A549 (cell line): ENCODE data around the gene PDE3B. TPM values are rescaled to one million over a fixed set of nuclear protein-coding genes. Genes with fewer than 3 reads are reported as not detected.
"Not testable (repeated sequence)": the region's sequence is repeated elsewhere in the genome, so short reads cannot be mapped to it uniquely, and the experiment has no call there.

Experiments
- ATAC-seq, 2 experiments: fragments of 200-7000 bp in 1 of 2; fragments of >200 bp in 1 of 2; cut with Nextera tagmentation in 1 of 2; cut with Tn5 transposase in 1 of 2; 3 replicates each; pipeline versions ENCODE4 v1.8.0 to v1.9.1; 2018 to 2020; ENCODE audit warnings: mild to moderate bottlenecking in 1 of 2, moderate library complexity in 1 of 2
- CTCF ChIA-PET: fragments of 300-600 bp; sonication (Branson Sonifier 250); formaldehyde crosslinking; extraction: SDS; loops from one replicate; lab custom pipeline; 2021; ENCODE audit warnings: antibody characterized with exemption, inconsistent platforms; lab: Yijun Ruan, JAX
- POLR2A ChIA-PET: fragments of 350-600 bp; formaldehyde crosslinking; extraction: SDS; loops from one replicate; lab custom pipeline; 2021; ENCODE audit warnings: antibody characterized with exemption, inconsistent platforms; lab: Yijun Ruan, JAX
- DNase-seq, 2 experiments: peaks; one replicate each; pipeline versions ENCODE4 v3.0.0 to v3.0.0-alpha.2; 2011 to 2016; ENCODE audit warnings: low read depth in 1 of 2, low spot score in 1 of 2
- FAIRE-seq: peaks from 2 replicates; lab custom pipeline; 2011; peaks lifted over from hg19 to GRCh38; lab: Jason Lieb, UNC
- H3K27ac ChIP-seq, 2 experiments: fragments of >200 bp; sonication (Bioruptor Twin); formaldehyde crosslinking; 3 replicates each; pipeline ENCODE4 v1.5.1; 2016 to 2017
- H3K4me1 ChIP-seq: fragments of >200 bp; sonication (Bioruptor Twin); formaldehyde crosslinking; 3 replicates; pipeline ENCODE4 v1.6.1; 2016
- H3K4me2 ChIP-seq: fragments of >200 bp; sonication (Bioruptor Twin); formaldehyde crosslinking; 3 replicates; pipeline ENCODE4 v1.6.1; 2016
- H3K4me3 ChIP-seq: fragments of >200 bp; sonication (Bioruptor Twin); formaldehyde crosslinking; 3 replicates; pipeline ENCODE4 v1.5.1; 2016
- H3K9me3 ChIP-seq: fragments of >200 bp; sonication (Bioruptor Twin); formaldehyde crosslinking; 3 replicates; pipeline ENCODE4 v1.6.1; 2016
- BHLHE40 ChIP-seq: IDR thresholded peaks from 2 replicates; pipeline ENCODE4 v1.6.1; 2012; ENCODE audit warnings: low read depth, low read length, inconsistent platforms
- CBX2 ChIP-seq: fragments of 200-600 bp; sonication (generic); IDR thresholded peaks from 2 replicates; pipeline ENCODE4 v1.6.1; 2016; ENCODE audit warnings: low read depth, mild to moderate bottlenecking, borderline replicate concordance
- CHD4 ChIP-seq: fragments of 200-600 bp; sonication (generic); IDR thresholded peaks from 2 replicates; pipeline ENCODE4 v1.6.1; 2016; ENCODE audit warnings: antibody characterized with exemption, mild to moderate bottlenecking, borderline replicate concordance
- EHF ChIP-seq: fragments of 250-450 bp; sonication (Bioruptor Pico); IDR thresholded peaks from 2 replicates; pipeline ENCODE4 v1.5.0; 2020; ENCODE audit warnings: mild to moderate bottlenecking
- EHMT2 ChIP-seq: fragments of 200-600 bp; sonication (generic); IDR thresholded peaks from 2 replicates; pipeline ENCODE4 v1.6.1; 2016; ENCODE audit warnings: antibody characterized with exemption, low read depth, mild to moderate bottlenecking, moderate library complexity
- EP300 ChIP-seq, 2 experiments: fragments of >200 bp; sonication (Bioruptor Twin); formaldehyde crosslinking; IDR thresholded peaks; 2 replicates in 1 of 2; 3 replicates in 1 of 2; pipeline ENCODE4 v1.6.1; 2016 to 2017
- ESRRA ChIP-seq: fragments of 150-350 bp; IDR thresholded peaks from 2 replicates; pipeline ENCODE4 v1.6.1; 2014; ENCODE audit warnings: mild to moderate bottlenecking, low read length, borderline replicate concordance
- HDAC2 ChIP-seq: fragments of 200-600 bp; sonication (generic); IDR thresholded peaks from 2 replicates; pipeline ENCODE4 v1.6.1; 2016
- HOXB13 ChIP-seq: fragments of 250-450 bp; sonication (Bioruptor Pico); IDR thresholded peaks from 2 replicates; pipeline ENCODE4 v1.5.0; 2020; ENCODE audit warnings: low read depth, mild to moderate bottlenecking, moderate library complexity
- JUN ChIP-seq, 2 experiments: fragments of >200 bp; sonication (Bioruptor Twin); formaldehyde crosslinking; IDR thresholded peaks; 2 replicates in 1 of 2; 3 replicates in 1 of 2; pipeline ENCODE4 v1.6.1; 2016 to 2017
- KDM1A ChIP-seq: fragments of 200-600 bp; sonication (generic); IDR thresholded peaks from 2 replicates; pipeline ENCODE4 v1.6.1; 2016; ENCODE audit warnings: low read depth, mild to moderate bottlenecking
- KDM5A ChIP-seq: fragments of 200-600 bp; sonication (generic); IDR thresholded peaks from 2 replicates; pipeline ENCODE4 v1.6.1; 2016; ENCODE audit warnings: antibody characterized with exemption, mild to moderate bottlenecking
- MYC ChIP-seq: IDR thresholded peaks from 2 replicates; pipeline ENCODE4 v1.6.1; 2012; ENCODE audit warnings: mild to moderate bottlenecking, inconsistent platforms, low read length, improper control_type of control experiment, borderline replicate concordance
- NPAS2 ChIP-seq: fragments of 250-450 bp; sonication (Bioruptor Pico); IDR thresholded peaks from 2 replicates; pipeline ENCODE4 v1.8.0; 2022; ENCODE audit warnings: mild to moderate bottlenecking, moderate library complexity, borderline replicate concordance
- POLR2A ChIP-seq: IDR thresholded peaks from 2 replicates; pipeline ENCODE4 v1.6.1; 2012; ENCODE audit warnings: mild to moderate bottlenecking, low read length
- POLR2AphosphoS2 ChIP-seq: conservative IDR thresholded peaks from 2 replicates; pipeline ENCODE4 v1.6.1; 2012; ENCODE audit warnings: low read length, improper control_type of control experiment, inconsistent platforms
- RCOR1 ChIP-seq: fragments of 150-350 bp; IDR thresholded peaks from 2 replicates; pipeline ENCODE4 v1.6.1; 2014; ENCODE audit warnings: antibody characterized with exemption, low read length, low read depth
- RFX5 ChIP-seq: fragments of 450-650 bp; IDR thresholded peaks from 2 replicates; pipeline ENCODE4 v1.7.1; 2014; ENCODE audit warnings: antibody characterized with exemption, mild to moderate bottlenecking, moderate library complexity
- RNF2 ChIP-seq: fragments of 200-600 bp; sonication (generic); IDR thresholded peaks from 2 replicates; pipeline ENCODE4 v1.6.1; 2016; ENCODE audit warnings: low read depth, mild to moderate bottlenecking, antibody characterized with exemption, moderate library complexity, borderline replicate concordance
- TFCP2L1 ChIP-seq: fragments of 250-450 bp; sonication (Bioruptor Pico); IDR thresholded peaks from 2 replicates; pipeline ENCODE4 v1.5.0; 2021; ENCODE audit warnings: mild to moderate bottlenecking
- ZC3H11A ChIP-seq: fragments of 450-650 bp; IDR thresholded peaks from 2 replicates; pipeline ENCODE4 v1.6.1; 2014; ENCODE audit warnings: antibody characterized with exemption, mild to moderate bottlenecking
- ZFP36 ChIP-seq: fragments of 450-650 bp; IDR thresholded peaks from 2 replicates; pipeline ENCODE4 v1.6.1; 2014; ENCODE audit warnings: borderline replicate concordance; ENCODE audit not compliant: partially characterized antibody
- ZNF302 ChIP-seq: fragments of 250-450 bp; sonication (Bioruptor Pico); IDR thresholded peaks from 2 replicates; pipeline ENCODE4 v1.9.0; 2021; ENCODE audit warnings: inconsistent platforms, mild to moderate bottlenecking, moderate library complexity
- WGBS: methylation state at CpG from one replicate; pipeline ENCODE4 v1.1.6; 2017; ENCODE audit errors: missing lambda C conversion rate; 5-methylcytosine and 5-hydroxymethylcytosine counted together
- polyA plus RNA-seq, 4 experiments: library from polyadenylated mRNA; depleted of rRNA in 3 of 4; stranded (reverse); fragments of >200 nt; fragmentation: RNase III in 1 of 4; extraction: RNeasy Plus Mini Kit Qiagen cat#74134 plus additional on column Dnase treatment in 1 of 4; gene quantifications; 2 replicates in 3 of 4; 3 replicates in 1 of 4; pipeline ENCODE4 v1.2.3, GENCODE V29; 2011 to 2017
- TF ChIP-seq, protein P1 (sequence below): fragments of 450-650 bp; IDR thresholded peaks from 2 replicates; pipeline ENCODE4 v1.6.1; 2014; ENCODE audit warnings: antibody characterized with exemption

Gene PDE3B
- polyA plus RNA-seq, 2 of the 4 experiments (the other 2 are of a cell fraction) = 2.4 to 2.9 TPM

DNA sequence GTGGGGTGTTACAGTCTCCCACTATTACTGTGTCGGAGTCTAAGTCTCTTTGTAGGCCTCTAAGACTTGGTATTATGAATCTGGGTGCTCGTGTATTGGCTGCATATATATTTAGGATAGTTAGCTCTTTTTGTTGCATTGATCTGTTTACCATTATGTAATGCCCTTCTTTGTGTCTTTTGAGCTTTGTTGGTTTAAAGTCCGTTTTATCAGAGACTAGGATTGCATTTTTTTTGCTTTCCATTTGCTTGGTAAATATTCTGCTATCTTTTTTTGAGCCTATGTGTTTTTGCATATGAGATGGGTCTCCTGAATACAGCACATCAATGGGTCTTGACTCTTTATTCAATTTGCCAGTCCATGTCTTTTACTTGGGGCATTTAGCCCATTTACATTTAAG lies 97.6 kb downstream of the PDE3B start:
- no peak for DNase-seq
- Histone ChIP-seq H3K4me2 (no peak overlapping the region), H3K4me1 (no peaks in the 10 kb centered on the region)
- POLR2A ChIA-PET = no interaction called here
- no peak for TF ChIP-seq CBX2
- no peak for TF ChIP-seq MYC
- no peak for TF ChIP-seq RFX5
- TF ChIP-seq, protein P1, sequence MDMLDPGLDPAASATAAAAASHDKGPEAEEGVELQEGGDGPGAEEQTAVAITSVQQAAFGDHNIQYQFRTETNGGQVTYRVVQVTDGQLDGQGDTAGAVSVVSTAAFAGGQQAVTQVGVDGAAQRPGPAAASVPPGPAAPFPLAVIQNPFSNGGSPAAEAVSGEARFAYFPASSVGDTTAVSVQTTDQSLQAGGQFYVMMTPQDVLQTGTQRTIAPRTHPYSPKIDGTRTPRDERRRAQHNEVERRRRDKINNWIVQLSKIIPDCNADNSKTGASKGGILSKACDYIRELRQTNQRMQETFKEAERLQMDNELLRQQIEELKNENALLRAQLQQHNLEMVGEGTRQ = no peak
- no peak for TF ChIP-seq EHMT2
- TF ChIP-seq ZC3H11A = no peak
- TF ChIP-seq JUN (IDR thresholded peaks at IDR 0.05) = no peak
- TF ChIP-seq CHD4 = no peak
- no peak for TF ChIP-seq ZFP36
- no peak for TF ChIP-seq KDM1A
- no peak for TF ChIP-seq RNF2
- no peak for TF ChIP-seq ZNF302 (CRISPR knock-in tag)
- TF ChIP-seq BHLHE40 = no peak
- no peak for TF ChIP-seq NPAS2
- no peak for TF ChIP-seq HOXB13
- no peak for TF ChIP-seq HDAC2
- no peak for TF ChIP-seq POLR2AphosphoS2
- TF ChIP-seq RCOR1 = no peak
- no peak for TF ChIP-seq KDM5A
- TF ChIP-seq POLR2A = no peak
- TF ChIP-seq, all 56 proteins: peak for 0
- H3K27ac ChIP-seq = no peak overlapping the region
- WGBS = 20% methylated on average over 3 of the region's 3 CpGs
- FAIRE-seq (no peak), ATAC-seq (no peak)
- H3K9me3 ChIP-seq = no peaks in the 10 kb centered on the region
- CTCF ChIA-PET = no interaction called here
- H3K4me3 ChIP-seq = no peak overlapping the region

DNA sequence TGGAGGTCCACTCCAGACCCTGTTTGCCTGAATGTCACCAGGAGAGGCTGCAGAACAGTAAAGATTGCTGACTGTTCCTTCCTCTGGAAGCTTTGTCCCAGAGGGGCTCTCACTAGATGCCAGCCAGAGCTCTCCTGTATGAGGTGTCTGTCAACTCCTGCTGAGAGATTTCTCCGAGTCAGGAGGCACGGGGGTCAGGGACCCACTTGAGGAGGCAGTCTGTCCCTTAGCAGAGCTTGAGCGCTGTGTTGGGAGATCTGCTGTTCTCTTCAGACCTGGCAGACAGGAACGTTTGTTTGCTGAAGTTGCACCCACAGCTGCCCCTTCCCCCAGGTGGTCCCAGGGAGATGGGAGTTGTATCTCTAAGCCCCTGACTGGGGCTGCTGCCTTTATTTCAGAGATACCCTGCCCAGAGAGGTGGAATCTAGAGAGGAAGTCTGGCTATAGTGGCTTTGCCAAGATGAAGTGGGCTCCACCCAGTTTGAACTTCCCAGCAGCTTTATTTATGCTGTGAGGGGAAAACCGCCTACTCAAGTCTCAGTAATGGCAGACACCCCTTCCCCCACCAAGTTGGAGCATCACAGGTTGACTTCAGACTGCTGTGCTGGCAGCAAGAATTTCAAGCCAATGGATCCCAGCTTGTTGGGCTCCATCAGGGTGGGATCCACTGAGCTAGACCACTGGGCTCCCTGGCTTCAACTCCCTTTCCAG lies 99.4 kb downstream of the PDE3B start:
- H3K4me1 ChIP-seq = no peaks in the 10 kb centered on the region
- H3K4me3 ChIP-seq = no peak overlapping the region
- TF ChIP-seq ESRRA (no peak), TFCP2L1 (no peak), EHF (CRISPR knock-in tag) (no peak), HDAC2 (no peak), EP300 (IDR thresholded peaks at IDR 0.05) (no peak)
- TF ChIP-seq, all 56 proteins: peak for 0
- no peak for FAIRE-seq
- ChIA-PET CTCF (interaction anchor here (1.0 kb wide), 1 partner anchor 90 kb away, joined by 3 read pairs; no protein-coding TSS in a partner anchor), POLR2A (interaction anchor here (0.7 kb wide), 1 partner anchor 1255 kb away, joined by 3 read pairs; no protein-coding TSS in a partner anchor)
- no peaks in the 10 kb centered on the region for H3K9me3 ChIP-seq
- no peak for ATAC-seq
- no peak overlapping the region for H3K27ac ChIP-seq
- no peak overlapping the region for H3K4me2 ChIP-seq
- WGBS = 25% methylated on average over 2 of the region's 5 CpGs
- no peak for DNase-seq

DNA sequence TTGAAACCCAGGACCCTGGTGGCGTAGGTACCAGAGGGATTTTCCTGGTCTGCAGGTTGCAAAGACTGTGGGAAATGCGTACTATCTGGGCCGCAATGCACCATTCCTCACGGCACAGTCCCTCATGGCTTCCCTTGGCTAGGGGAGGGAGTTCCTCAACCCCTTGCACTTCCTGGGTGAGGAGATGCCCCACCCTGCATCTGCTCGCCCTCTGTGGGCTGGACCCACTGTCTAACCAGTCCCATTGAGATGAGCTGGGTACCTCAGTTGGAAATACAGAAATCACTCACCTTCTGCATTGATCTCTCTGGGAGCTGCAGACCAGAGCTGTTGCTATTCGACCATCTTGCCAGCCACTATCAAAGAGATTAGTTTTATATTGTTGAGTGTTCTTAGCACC lies 100.1 kb downstream of the PDE3B start:
- WGBS = 66% methylated on average over 3 of the region's 6 CpGs
- H3K9me3 ChIP-seq, POLR2A ChIA-PET, ATAC-seq, H3K27ac ChIP-seq, H3K4me3 ChIP-seq, DNase-seq, H3K4me1 ChIP-seq, H3K4me2 ChIP-seq, FAIRE-seq: not testable (repeated sequence)
- CTCF ChIA-PET = interaction anchor here (0.6 kb wide), 1 partner anchor 689 kb away, joined by 3 read pairs; no protein-coding TSS in a partner anchor
